HG03025 (cell line): Measurements from ENCODE around the gene ARAP1.

ENCODE experiments used
- ATAC-seq: cut with Tn5 transposase; IDR thresholded peaks from one replicate; pipeline ENCODE4 v1.9.1; 2021; ENCODE audit warnings: mild to moderate bottlenecking, moderate library complexity; ENCODE audit not compliant: unreplicated experiment, low FRiP score

ARAP1 gene

DNA sequence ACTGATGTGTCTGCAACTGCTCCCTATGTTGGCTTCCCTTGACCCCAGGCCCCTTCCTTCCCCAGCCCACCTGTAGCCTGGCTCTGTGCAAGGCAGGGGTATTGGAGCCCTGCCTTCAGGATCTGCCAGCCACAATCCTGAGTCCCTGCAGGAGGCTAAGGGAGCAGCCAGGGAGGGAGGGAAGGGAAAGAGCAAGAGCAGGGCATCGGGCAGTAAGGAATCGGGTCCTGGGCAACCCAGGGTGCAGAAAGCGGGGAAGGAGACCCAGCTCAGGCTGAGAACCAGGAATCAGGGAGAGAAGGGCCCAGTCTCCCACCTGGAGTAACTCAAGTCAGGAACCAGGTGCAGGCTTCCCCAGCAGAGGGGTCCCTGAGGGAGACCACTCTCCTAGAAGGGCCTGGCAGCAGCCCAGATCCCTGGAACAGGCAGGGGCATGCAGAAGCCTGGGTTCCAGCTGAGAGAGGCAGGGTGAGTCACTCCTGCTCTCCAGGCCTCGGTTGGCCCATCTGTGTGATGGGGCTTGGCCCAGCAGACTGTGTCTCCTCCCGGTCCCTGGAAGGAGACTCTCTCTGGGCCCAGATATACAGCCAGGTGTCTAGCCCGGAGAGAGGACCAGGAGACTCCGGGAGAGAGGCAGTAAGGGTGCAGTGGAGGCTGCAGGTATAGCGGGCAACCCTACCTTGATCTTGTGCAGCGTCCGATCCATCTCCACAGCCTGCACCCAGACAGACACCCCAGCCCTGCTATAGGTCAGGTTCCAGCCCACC is 28.3 kb upstream of the ARAP1 start:
- no peak for ATAC-seq

DNA sequence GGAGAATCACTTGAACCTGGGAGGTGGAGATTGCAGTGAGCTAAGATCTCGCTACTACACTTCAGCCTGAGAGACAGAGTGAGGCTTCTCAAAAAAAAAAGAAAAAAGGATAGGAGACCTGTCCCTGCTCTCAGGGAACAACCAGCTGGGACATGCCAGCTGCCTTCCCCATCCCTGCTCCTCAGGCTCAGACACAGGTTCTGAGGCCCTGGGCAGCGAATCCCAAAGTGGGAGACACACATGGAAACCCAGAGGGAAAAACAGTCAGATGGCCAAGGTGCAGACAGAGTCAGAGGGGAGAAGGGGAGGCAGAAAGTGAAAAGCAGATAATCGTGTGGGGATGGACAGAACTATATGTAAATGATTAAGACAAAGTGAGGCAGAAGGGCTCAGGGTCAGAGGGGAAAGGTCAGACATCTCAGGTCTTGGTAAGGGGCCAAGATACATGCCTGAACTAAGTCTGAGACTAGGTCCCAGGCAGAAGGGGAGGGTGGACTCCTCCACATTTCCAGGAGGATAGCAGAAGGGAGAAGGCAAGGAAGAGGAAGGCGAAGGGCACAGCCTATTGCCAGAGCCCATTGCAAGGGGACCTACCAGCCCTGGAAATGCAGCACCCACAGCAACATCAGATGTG is 27.4 kb upstream of the ARAP1 start:
- ATAC-seq, result no peak

DNA sequence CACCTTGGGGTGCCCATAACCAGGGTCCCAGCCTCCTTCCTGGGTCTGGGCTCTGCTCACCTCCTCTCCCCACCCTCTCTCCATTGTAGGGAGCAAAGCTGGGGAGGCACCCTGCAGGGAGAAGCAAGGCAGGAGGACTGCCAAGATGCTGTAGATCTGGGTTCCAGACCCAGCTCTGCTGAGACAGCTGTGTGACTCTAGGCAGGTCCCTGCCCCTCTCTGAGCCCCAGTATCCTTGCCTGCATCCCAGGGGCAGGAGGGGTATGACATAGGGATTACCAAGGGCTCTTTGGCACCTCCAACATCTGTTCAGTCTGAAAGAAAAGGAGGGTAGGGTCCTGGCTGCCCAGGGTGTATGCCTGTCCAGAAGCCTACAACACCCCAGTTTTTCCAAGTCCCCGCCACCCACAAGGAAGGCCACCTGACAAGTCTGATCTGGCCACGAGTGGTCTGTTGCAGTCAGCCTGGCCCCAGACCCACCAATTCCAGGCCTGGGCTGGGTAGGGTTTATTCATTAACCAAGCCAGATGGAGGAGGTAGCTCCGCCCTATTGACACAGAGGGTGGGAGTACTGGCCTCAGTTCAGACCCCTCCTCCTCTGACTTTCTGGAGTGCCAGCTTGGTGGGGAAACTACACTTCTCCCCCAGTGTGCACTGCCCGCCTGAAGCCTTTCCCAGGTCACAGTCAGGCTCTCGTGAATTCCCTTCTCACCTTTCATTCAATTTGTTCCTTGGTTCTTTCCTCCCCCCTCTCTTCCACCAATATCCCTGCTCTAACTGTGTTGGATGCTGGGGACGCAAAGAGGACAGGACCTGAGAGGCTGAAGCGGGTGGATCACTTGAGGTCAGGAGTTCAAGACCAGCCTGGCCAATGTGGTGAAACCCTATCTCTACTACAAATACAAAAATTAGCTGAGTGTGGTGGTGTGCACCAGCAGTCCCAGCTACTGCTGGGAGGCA is 26.6 kb upstream of the ARAP1 start:
- ATAC-seq, result no peak

DNA sequence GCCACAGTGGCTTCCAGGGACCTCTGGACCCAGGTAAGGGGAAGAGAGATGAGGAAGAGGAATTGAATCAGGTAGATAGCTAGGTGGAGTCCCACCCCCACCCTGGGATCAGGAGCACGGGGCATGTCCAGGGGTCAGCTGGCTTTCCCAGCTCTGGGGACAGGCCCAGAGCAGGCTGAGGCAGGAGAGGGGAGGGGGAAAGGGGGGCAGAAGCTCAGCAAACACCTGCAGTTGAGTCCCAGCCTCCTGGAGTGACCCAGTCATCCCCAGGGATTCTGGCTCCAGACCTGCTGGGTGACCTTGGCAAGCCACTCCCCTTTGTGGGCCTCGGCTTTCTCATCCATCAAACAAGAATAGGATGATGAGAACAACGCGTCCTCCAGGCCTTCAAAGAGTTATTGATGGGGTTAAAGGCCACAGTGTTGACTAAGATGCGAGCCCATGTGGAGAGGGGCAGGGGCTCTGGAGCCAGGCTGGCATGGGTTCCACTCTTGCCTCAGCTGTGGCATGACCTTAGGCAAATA is 25.6 kb upstream of the ARAP1 start:
- ATAC-seq, result no peak

DNA sequence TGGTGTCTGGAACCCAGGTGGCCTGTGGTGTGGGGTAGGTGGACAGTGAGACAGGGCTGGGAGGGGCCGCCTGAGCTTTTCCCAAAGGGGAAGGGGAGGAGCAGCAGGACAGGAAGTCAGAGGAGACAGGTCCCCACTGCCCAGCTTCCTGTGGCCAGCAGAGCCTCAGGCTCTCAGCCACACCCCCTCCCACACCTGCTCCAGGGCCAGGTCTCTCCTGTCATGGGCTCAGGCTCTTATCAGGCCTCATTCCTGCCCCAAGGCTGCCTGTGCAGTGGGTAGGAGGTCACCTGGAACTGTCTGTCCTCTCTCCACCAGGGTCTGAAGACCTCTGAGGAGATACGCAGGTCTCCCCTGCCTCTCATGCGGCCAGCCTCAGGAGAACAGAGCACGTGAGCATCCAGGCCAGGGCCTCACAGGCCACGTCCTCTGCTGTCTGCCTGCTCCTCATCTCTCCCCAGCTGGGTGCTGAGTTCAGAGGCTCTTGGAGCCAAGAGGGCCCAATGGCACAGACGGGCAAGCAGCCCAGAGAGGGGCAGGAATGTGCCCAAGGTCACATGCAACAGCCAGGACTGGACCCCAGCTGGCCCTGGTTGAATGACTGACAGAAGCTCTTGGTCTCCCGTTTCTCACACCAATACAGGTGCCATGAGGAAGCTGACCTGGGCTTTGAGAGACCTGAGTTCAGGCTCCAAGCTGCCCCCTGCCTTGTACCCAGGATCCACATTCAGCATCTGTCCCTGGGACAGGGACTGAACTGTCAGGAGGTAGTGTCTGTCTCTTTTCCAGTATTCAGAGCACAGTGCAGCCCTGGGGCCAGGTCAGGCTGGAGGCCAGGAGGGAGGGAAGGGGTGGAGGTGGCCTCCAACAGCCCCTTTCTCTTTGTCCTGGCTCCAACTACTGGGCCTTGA is 24.9 kb upstream of the ARAP1 start:
- ATAC-seq, result no peak

DNA sequence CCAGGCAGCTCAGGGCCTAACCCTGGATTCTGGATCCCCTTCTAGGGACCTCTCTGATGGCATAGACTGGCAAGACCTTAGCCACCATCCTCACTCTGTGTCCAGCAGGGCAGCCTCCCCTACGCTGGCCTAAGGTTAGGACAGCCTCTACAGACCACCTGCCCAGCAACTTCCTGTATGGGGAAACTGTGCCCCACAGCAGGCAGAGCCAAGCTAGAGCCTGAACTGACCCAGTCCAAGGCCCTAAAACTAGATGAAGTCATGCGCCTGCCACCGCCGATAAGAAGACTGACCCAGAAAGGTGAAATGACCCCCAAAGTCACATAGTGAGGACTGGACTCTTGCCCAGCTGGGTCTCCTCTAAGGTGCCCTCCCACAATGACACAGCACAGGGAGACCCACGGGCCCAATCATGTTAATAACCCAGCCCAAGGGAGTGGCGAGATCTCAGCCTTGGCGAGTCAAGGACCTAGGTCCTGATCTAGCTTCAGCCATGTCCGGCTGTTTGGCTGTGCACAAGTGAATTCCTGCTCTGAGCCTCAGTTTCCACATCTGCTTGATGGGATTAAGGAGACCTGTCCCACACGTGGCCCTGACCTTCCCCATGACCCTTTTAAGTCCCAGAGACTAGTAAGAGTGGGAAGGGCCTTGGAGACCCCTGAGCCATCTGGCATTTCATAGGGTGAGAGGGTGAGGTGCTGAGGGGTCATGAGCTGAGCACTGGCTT is 24.1 kb upstream of the ARAP1 start:
- ATAC-seq, result no peak

DNA sequence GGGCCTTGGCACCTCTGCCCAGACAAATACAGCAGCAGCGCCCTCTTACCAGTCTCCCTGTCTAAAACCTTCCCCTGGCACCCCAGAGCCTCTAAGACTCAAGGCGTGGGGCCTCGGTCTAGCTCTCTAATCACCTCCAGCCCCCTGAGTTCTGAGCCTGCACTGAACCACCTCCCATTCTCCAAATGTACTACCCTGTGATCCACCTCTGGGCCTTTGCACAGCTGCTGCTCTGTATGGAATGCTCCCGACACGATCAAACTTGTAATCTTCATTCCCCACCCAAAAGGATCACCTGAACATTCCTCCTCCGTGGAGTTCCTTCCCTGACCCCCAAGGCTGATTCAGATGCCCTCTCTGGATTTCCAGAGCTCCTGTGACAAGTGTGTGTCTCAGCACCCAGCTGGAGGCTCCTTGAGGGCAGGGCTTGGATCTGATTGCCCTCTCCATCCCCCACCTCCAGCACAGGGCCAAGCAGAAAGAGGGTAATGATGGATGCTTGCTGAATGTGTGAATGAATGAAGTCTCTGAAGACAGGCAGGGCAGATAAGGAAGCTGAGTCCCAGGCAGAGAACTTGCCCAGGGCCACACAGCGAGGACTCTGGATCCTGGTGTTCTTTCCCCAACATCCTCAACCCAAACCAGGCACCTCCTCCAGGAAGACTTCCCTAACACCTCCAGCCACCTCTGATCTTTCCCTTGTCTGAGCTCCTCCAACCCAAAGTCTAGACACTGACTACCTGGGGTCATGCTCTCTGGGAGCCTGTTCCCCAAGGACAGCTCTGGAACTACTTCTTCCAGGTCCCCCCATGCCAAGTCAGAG is 23.3 kb upstream of the ARAP1 start:
- no peak for ATAC-seq

DNA sequence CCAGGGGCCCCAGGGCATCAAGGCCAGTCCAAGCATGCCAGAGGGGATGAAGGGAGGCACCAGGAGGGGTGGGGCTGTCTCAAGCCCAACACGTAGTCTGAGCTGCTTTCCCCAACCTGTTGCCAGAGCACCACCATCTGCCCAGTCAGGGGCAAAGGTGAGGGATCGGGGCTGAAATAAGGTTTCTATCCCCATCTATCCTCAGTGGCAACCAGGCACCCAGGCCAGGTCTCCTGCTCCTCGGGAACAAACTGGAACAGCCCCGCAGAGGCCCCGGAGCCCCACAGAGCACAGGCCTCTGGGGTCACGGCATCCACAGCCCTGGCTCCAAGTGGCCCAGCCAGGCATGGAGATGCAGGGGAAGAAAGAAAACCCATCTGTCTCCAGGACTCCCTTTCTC is 22.3 kb upstream of the ARAP1 start:
- ATAC-seq, result no peak

DNA sequence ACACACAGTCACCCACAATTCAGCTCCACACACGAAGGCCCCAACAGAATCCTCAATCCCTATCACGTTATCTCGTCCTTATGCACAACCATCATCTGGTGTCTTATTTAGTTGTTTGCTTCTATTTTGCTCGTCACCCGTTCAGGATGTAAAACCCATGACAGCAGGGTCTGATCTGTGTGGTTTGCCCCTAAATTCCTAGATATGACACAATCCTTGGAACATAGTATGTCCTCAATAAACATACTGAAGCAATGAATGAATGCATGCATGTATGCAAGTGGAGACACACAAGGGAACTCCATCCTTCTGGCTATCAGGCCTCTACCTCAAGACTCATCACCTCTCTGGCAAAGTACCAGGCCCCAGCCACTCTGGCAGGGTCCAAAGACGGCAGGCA is 21.5 kb upstream of the ARAP1 start:
- no peak for ATAC-seq

DNA sequence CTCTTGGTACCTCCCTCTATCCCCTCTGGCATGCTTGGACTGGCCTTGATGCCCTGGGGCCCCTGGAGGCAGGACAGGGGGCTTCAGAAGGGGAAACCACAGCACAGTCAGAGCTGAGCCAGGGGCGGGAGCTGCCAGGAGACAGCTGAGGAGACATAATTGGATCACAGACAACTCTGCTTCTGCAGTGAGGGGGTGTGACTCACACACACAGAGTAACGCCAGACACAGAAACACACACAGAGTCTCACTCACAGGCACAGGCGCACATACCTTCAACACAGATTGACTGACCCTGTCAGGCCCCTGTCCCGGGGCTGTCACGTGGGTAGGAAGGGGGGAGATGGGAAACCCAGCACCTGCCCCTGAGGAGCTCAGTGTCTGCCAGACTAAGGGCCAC is 21.1 kb upstream of the ARAP1 start:
- no peak for ATAC-seq

DNA sequence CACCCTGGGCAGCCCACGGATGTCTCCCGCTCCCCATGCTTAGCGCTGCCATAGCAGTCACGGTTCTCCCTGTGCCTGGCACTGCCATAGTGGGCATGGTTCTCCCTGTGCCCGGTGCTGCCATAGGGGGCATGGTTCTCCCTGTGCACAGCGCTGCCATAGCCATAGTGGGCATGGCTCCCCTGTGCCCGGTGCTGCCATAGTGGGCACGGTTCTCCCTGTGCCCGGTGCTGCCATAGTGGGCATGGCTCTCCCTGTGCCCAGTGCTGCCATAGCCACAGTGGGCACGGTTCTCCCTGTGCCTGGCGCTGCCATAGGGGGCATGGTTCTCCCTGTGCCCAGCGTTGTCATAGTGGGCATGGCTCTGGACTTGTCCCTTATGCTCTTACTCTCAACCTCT is 19.9 kb upstream of the ARAP1 start:
- ATAC-seq, result no peak

DNA sequence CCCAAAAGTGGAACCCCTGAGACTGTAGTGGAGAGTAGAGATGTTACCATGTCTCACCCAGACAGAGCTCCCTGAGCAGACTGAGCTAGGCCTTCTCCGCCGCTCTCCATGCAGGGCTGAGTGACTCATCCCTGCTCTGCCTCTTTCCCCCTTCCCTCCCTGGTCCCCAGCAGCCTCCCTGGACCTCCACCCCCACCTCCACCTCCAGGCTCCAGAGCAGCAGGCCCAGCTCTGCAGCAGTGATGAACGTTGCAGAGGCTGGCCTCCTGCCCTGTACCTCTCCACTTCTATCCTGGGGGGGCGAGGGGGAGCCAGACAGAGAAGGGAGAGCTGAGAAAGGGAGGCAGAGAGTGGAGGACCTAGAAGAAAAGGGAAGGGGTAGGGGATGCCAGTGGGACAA is 19.3 kb upstream of the ARAP1 start:
- no peak for ATAC-seq

DNA sequence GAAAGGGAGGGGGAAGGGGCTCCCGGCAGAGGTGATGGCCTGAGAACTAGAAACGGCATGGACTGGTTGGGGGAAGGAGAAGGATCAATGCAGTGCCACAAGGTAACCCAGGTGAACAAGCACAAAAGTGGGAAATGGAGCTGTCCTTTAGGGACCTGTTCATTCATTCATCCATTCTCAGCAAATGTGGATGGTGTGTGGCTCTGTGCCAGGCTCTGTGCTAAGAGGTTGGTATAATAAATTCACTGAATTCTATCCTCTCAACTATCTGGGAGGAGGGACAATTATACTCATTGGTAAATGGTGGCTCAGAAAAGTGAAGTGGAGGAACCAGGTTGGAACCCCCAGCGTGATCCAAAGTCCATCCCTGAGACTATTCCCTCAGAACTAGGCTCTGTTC is 18.6 kb upstream of the ARAP1 start:
- ATAC-seq, result no peak

DNA sequence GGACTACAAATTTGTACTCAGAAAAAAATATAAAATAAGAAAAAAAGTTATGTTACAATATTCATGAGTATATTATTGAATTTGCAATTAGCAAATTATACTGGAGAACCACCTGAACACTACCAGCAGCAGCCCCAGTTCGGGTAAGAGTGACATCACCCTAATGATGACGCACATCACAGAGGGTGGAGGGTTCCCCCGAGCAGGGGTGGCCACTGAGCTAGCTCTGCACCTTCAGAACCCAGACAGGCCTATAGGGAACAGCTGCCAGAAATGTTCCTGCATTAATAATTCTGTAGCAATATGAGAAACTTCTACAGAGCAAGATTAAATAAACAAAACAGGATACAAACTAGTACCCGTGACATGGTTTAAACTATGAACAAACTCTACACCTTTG is 17.5 kb upstream of the ARAP1 start:
- no peak for ATAC-seq

DNA sequence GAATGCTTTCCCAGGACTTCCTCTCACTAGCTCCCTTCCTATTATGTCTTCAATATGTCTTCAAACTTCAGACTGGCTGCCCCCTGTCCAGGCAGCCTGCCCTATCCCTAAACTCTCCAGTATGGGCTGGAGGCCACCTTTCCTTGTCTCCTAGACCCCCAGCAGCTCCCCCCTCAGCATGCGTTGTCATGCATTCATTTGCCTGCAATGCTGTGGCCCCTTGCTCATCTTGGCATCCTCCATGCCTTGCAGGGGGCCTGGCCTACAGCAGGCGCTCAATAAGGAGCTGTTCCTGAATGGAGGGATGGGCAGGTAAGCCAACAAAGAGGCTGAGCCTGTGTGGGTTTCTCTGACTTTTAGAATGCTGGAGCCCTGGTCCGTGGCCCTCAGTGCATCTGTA is 16.4 kb upstream of the ARAP1 start:
- ATAC-seq, result no peak

DNA sequence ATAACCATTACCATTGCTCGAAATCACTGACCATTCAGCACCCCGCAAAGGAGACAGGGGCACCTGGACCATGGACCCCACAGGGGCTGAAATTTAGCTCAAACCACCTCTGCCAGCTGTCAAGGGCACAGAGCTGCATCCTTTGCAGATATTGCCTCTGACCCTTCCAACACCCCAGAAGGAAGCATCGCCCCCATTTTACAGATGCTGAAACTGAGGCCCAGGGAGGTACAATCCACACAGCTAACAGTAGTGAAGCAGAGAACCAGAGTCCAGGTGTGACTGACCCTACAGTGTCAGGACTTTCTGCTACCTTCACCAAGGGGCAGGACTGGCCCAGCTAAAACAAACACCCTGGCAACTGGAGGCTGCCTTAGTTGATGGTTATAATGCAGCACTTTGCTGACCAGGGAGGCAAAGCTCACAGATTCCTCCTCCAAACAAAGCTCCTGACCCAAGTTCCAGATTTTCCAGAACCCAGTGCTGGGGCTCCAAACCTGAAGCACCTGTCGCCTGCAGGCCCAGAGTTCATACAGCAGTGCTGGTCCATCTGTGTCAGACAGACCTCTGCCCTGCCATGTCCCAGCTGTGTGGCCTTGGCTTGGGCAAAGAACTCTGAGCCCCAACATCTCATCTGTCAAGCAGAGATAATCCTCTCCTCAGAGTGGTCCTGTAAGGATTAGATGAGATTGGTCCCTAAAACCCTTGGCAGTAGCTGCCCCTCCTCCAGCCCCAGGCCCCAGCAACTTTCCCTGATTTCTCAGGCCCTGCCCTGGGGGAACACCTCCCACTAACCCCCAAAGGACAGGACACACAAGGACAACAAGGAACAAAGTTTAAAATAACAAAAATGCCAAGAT is 15.2 kb upstream of the ARAP1 start:
- no peak for ATAC-seq

DNA sequence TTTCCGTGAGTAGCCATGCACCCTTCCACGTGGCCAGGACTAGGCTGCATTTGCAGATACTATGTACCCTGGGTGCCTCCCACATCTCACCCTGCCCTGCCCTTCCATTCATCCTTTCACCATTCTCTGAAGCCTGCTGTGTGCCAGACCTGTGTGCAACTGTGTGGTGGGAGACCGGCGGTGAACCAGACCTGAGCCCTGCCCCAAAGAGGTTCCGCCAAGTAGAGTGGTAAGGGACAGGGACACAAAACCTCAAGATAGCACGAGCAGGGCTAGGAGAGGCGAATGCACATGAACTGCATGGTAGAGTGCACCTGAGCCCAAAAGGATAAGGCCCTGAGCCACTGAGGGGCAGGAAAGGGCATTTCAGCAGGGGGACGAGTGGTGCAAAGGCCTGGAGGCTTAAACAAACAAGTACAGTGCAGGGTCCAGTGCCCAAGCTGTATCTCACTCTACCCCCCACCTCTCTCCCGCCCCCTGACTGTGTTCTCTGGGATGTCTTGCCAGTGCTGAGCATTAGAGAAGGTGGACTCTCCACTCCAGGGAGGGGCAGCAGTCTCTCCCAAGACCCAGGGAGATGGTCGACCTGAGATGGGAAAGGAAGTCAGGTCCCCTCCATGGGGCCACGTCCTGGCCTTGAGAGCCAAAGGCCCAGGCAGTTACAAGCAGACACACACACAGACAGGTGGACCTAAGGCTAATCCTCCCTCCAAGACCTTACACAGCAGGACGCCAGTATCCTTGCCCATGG is 14.1 kb upstream of the ARAP1 start:
- ATAC-seq, result no peak
